CD1c-positive myeloid dendritic cell (primary cell): Measurements from ENCODE around the gene ST8SIA4.

Source experiments
- DNase-seq: peaks from one replicate; pipeline ENCODE4 v3.0.0-alpha.2; 2016; ENCODE audit errors: extremely low spot score

Gene ST8SIA4

GRCh38 chr5:100872408-100873190, 30.5 kb downstream of the ST8SIA4 start:
- DNase-seq = no peak

GRCh38 chr5:100867039-100867562, 36.0 kb downstream of the ST8SIA4 start:
- DNase-seq = no peak

GRCh38 chr5:100864931-100865330, 38.2 kb downstream of the ST8SIA4 start:
- no peak for DNase-seq

GRCh38 chr5:100863739-100864138, 39.3 kb downstream of the ST8SIA4 start:
- no peak for DNase-seq

GRCh38 chr5:100861148-100861547, 41.9 kb downstream of the ST8SIA4 start:
- no peak for DNase-seq

- DNase-seq = no peak
These were observed 42.7 kb downstream of the ST8SIA4 start for GRCh38 chr5:100860407-100860806.

- DNase-seq = no peak
These were observed 44.0 kb downstream of the ST8SIA4 start for GRCh38 chr5:100858987-100859545.

- DNase-seq = no peak
These were observed 46.6 kb downstream of the ST8SIA4 start for GRCh38 chr5:100856462-100856861.

GRCh38 chr5:100855937-100856430, 47.1 kb downstream of the ST8SIA4 start:
- no peak for DNase-seq

GRCh38 chr5:100855295-100855694, 47.8 kb downstream of the ST8SIA4 start:
- no peak for DNase-seq

- no peak for DNase-seq
These were observed 48.5 kb downstream of the ST8SIA4 start for GRCh38 chr5:100854591-100854990.

GRCh38 chr5:100853582-100853981, 49.5 kb downstream of the ST8SIA4 start:
- DNase-seq = no peak

- DNase-seq = peak; percentile 80
These were observed 50.1 kb downstream of the ST8SIA4 start for GRCh38 chr5:100852988-100853449.

- DNase-seq = no peak
These were observed 51.0 kb downstream of the ST8SIA4 start for GRCh38 chr5:100852051-100852450.

- DNase-seq = no peak
These were observed 56.3 kb downstream of the ST8SIA4 start for GRCh38 chr5:100846772-100847171.

- peak; percentile 34 for DNase-seq
These were observed 61.0 kb downstream of the ST8SIA4 start for GRCh38 chr5:100842080-100842479.

GRCh38 chr5:100841358-100842076, 61.6 kb downstream of the ST8SIA4 start:
- no peak for DNase-seq

- peak; percentile 31 for DNase-seq
These were observed 62.3 kb downstream of the ST8SIA4 start for GRCh38 chr5:100840789-100841188.

- peak; percentile 79 for DNase-seq
These were observed 62.7 kb downstream of the ST8SIA4 start for GRCh38 chr5:100840370-100840769.

GRCh38 chr5:100838048-100838473, 65.0 kb downstream of the ST8SIA4 start:
- DNase-seq = peak; percentile 47

- DNase-seq = no peak
These were observed 68.6 kb downstream of the ST8SIA4 start for GRCh38 chr5:100834519-100834918.
